Stimulated activated naive B cell treated with anti-CD40 and anti-IgM and Interleukin-4, amounts not matched to agents 10 μg/mL and 1 μg/mL and 100 μg/mL, for 72 hours (primary cell): Measurements from ENCODE around the gene PBX1.

Experiments used
- ATAC-seq, 2 donors: fragments of 150-1000 bp; cut with Tn5 transposase; replicated peaks; 2 replicates each; pipeline ENCODE4 v1.10.0; 2021; ENCODE audit warnings: moderate library complexity in 1 of 2
- DNase-seq: peaks from one replicate; pipeline ENCODE4 v3.0.0; 2021
- H3K27ac Mint-ChIP-seq: one replicate; pipeline ENCODE4 v1.8.0; 2022; ENCODE audit warnings: mild to moderate bottlenecking, mixed read lengths
- H3K27me3 Mint-ChIP-seq, 2 donors: one replicate each; pipeline ENCODE4 v1.8.0; 2022; ENCODE audit warnings: mixed read lengths in 2 of 2
- H3K36me3 Mint-ChIP-seq, 2 donors: one replicate each; pipeline ENCODE4 v1.8.0; 2022; ENCODE audit warnings: mixed read lengths in 2 of 2, mild to moderate bottlenecking in 1 of 2
- H3K4me1 Mint-ChIP-seq, 2 donors: one replicate each; pipeline ENCODE4 v1.8.0; 2022; ENCODE audit warnings: mixed read lengths in 2 of 2, mild to moderate bottlenecking in 1 of 2
- H3K4me3 Mint-ChIP-seq, 2 donors: one replicate each; pipeline ENCODE4 v1.8.0; 2022; ENCODE audit warnings: mild to moderate bottlenecking in 2 of 2, mixed read lengths in 2 of 2, moderate library complexity in 1 of 2
- H3K9me3 Mint-ChIP-seq, 2 donors: one replicate each; pipeline ENCODE4 v1.8.0; 2022; ENCODE audit warnings: mixed read lengths in 2 of 2, mild to moderate bottlenecking in 1 of 2

PBX1 gene

GRCh38 chr1:164760569-164760968, 201.6 kb downstream of the PBX1 start:
- no peak overlapping the region for H3K4me3 Mint-ChIP-seq
- no peaks in the 10 kb centered on the region for H3K36me3 Mint-ChIP-seq
- DNase-seq (no peak), ATAC-seq (no peak)
- no peaks in the 10 kb centered on the region for H3K27me3 Mint-ChIP-seq
- peaks cover 1 to 3% of the 10 kb centered on the region in 2 donors for H3K9me3 Mint-ChIP-seq
- H3K4me1 Mint-ChIP-seq: no peaks in the 10 kb centered on the region
- H3K27ac Mint-ChIP-seq: no peak overlapping the region

GRCh38 chr1:164761009-164761408, 202.0 kb downstream of the PBX1 start:
- Mint-ChIP-seq H3K9me3 (peaks cover 1 to 3% of the 10 kb centered on the region in 2 donors), H3K4me1 (no peaks in the 10 kb centered on the region), H3K36me3 (no peaks in the 10 kb centered on the region), H3K27me3 (no peaks in the 10 kb centered on the region), H3K4me3 (no peak overlapping the region), H3K27ac (no peak overlapping the region)
- DNase-seq (no peak), ATAC-seq (no peak)

- Mint-ChIP-seq H3K9me3 (peaks cover 1 to 3% of the 10 kb centered on the region in 2 donors), H3K4me3 (no peak overlapping the region), H3K27ac (no peak overlapping the region), H3K36me3 (no peaks in the 10 kb centered on the region), H3K27me3 (no peaks in the 10 kb centered on the region), H3K4me1 (no peaks in the 10 kb centered on the region)
- DNase-seq: no peak
- ATAC-seq: no peak
These were observed 204.1 kb downstream of the PBX1 start for GRCh38 chr1:164763098-164763497.

- no peak for DNase-seq
- Mint-ChIP-seq H3K4me3 (no peak overlapping the region), H3K27me3 (no peaks in the 10 kb centered on the region), H3K9me3 (peaks cover 1 to 3% of the 10 kb centered on the region in 2 donors), H3K36me3 (no peaks in the 10 kb centered on the region), H3K27ac (no peak overlapping the region), H3K4me1 (no peaks in the 10 kb centered on the region)
- ATAC-seq: no peak
These were observed 205.3 kb downstream of the PBX1 start for GRCh38 chr1:164764333-164764732.

- Mint-ChIP-seq H3K4me1 (no peaks in the 10 kb centered on the region), H3K27ac (no peak overlapping the region), H3K36me3 (no peaks in the 10 kb centered on the region), H3K27me3 (no peaks in the 10 kb centered on the region), H3K9me3 (peaks cover 1 to 3% of the 10 kb centered on the region in 2 donors), H3K4me3 (no peak overlapping the region)
- DNase-seq (no peak), ATAC-seq (no peak)
These were observed 206.6 kb downstream of the PBX1 start for GRCh38 chr1:164765557-164765956.

GRCh38 chr1:164765992-164766720, 207.2 kb downstream of the PBX1 start:
- ATAC-seq: no peak
- no peaks in the 10 kb centered on the region for H3K36me3 Mint-ChIP-seq
- H3K27me3 Mint-ChIP-seq: no peaks in the 10 kb centered on the region
- H3K4me3 Mint-ChIP-seq: no peak overlapping the region
- DNase-seq: no peak
- no peak overlapping the region for H3K27ac Mint-ChIP-seq
- H3K4me1 Mint-ChIP-seq: no peaks in the 10 kb centered on the region
- no peaks in the 10 kb centered on the region for H3K9me3 Mint-ChIP-seq

- H3K27ac Mint-ChIP-seq: no peak overlapping the region
These were observed 208.9 kb downstream of the PBX1 start for GRCh38 chr1:164767752-164768402.

GRCh38 chr1:164768619-164769018, 209.6 kb downstream of the PBX1 start:
- no peaks in the 10 kb centered on the region for H3K36me3 Mint-ChIP-seq
- H3K27me3 Mint-ChIP-seq: peaks cover 0 to 5% of the 10 kb centered on the region in 2 donors
- ATAC-seq (no peak), DNase-seq (no peak)
- no peaks in the 10 kb centered on the region for H3K9me3 Mint-ChIP-seq
- no peak overlapping the region for H3K4me3 Mint-ChIP-seq
- H3K27ac Mint-ChIP-seq: no peak overlapping the region
- no peaks in the 10 kb centered on the region for H3K4me1 Mint-ChIP-seq

More at GRCh38 chr1:164767752-164768402, 208.9 kb downstream of the PBX1 start:
- ATAC-seq: no peak
- Mint-ChIP-seq H3K36me3 (no peaks in the 10 kb centered on the region), H3K4me3 (no peak overlapping the region), H3K27me3 (no peaks in the 10 kb centered on the region), H3K4me1 (no peaks in the 10 kb centered on the region), H3K9me3 (no peaks in the 10 kb centered on the region)
- no peak for DNase-seq

- no peaks in the 10 kb centered on the region for H3K36me3 Mint-ChIP-seq
These were observed 210.6 kb downstream of the PBX1 start for GRCh38 chr1:164769486-164770130.

GRCh38 chr1:164770131-164770529, 211.1 kb downstream of the PBX1 start:
- DNase-seq (no peak), ATAC-seq (no peak)
- H3K27me3 Mint-ChIP-seq: peaks cover 0 to 6% of the 10 kb centered on the region in 2 donors
- no peaks in the 10 kb centered on the region for H3K36me3 Mint-ChIP-seq
- H3K4me3 Mint-ChIP-seq: no peak overlapping the region
- no peak overlapping the region for H3K27ac Mint-ChIP-seq
- no peaks in the 10 kb centered on the region for H3K4me1 Mint-ChIP-seq
- H3K9me3 Mint-ChIP-seq: no peaks in the 10 kb centered on the region

More at GRCh38 chr1:164769486-164770130, 210.6 kb downstream of the PBX1 start:
- ATAC-seq (no peak), DNase-seq (no peak)
- no peak overlapping the region for H3K4me3 Mint-ChIP-seq
- H3K27me3 Mint-ChIP-seq: peaks cover 0 to 6% of the 10 kb centered on the region in 2 donors
- H3K27ac Mint-ChIP-seq: no peak overlapping the region
- H3K9me3 Mint-ChIP-seq: no peaks in the 10 kb centered on the region
- no peaks in the 10 kb centered on the region for H3K4me1 Mint-ChIP-seq

GRCh38 chr1:164771041-164771618, 212.1 kb downstream of the PBX1 start:
- H3K4me3 Mint-ChIP-seq: no peak overlapping the region
- ATAC-seq (no peak), DNase-seq (no peak)
- peaks cover 0 to 6% of the 10 kb centered on the region in 2 donors for H3K27me3 Mint-ChIP-seq
- no peaks in the 10 kb centered on the region for H3K36me3 Mint-ChIP-seq
- H3K9me3 Mint-ChIP-seq: no peaks in the 10 kb centered on the region
- no peaks in the 10 kb centered on the region for H3K4me1 Mint-ChIP-seq
- H3K27ac Mint-ChIP-seq: no peak overlapping the region

- ATAC-seq: no peak
- no peaks in the 10 kb centered on the region for H3K4me1 Mint-ChIP-seq
- H3K9me3 Mint-ChIP-seq: no peaks in the 10 kb centered on the region
- no peak overlapping the region for H3K4me3 Mint-ChIP-seq
- H3K27ac Mint-ChIP-seq: no peak overlapping the region
- H3K27me3 Mint-ChIP-seq: peaks cover 3 to 6% of the 10 kb centered on the region in 2 donors
- no peak for DNase-seq
- H3K36me3 Mint-ChIP-seq: no peaks in the 10 kb centered on the region
These were observed 212.8 kb downstream of the PBX1 start for GRCh38 chr1:164771619-164772361.

GRCh38 chr1:164772635-164773034, 213.7 kb downstream of the PBX1 start:
- Mint-ChIP-seq H3K4me3 (no peak overlapping the region), H3K9me3 (no peaks in the 10 kb centered on the region), H3K27me3 (peaks cover 5 to 6% of the 10 kb centered on the region in 2 donors), H3K36me3 (no peaks in the 10 kb centered on the region), H3K4me1 (no peaks in the 10 kb centered on the region), H3K27ac (no peak overlapping the region)
- ATAC-seq (peak; percentile 58 to 69), DNase-seq (no peak)

GRCh38 chr1:164773102-164773501, 214.1 kb downstream of the PBX1 start:
- Mint-ChIP-seq H3K27me3 (peaks cover 5 to 6% of the 10 kb centered on the region in 2 donors), H3K27ac (no peak overlapping the region), H3K4me3 (no peak overlapping the region), H3K4me1 (no peaks in the 10 kb centered on the region), H3K9me3 (no peaks in the 10 kb centered on the region), H3K36me3 (no peaks in the 10 kb centered on the region)
- no peak for ATAC-seq
- DNase-seq: no peak
